IPS-20b (cell line): Measurements from ENCODE around the gene DES.

ENCODE experiments used
- H3K27ac ChIP-seq: one replicate; pipeline ENCODE4 v1.5.1; 2013; ENCODE audit warnings: low read length
- H3K27me3 ChIP-seq: 2 replicates; pipeline ENCODE4 v1.6.1; 2013; ENCODE audit warnings: mild to moderate bottlenecking, low read length, inconsistent platforms; ENCODE audit not compliant: insufficient read depth
- H3K36me3 ChIP-seq: 2 replicates; pipeline ENCODE4 v1.6.1; 2013; ENCODE audit warnings: low read depth, mild to moderate bottlenecking, inconsistent platforms, low read length, moderate library complexity; ENCODE audit not compliant: insufficient read depth
- H3K4me1 ChIP-seq: 2 replicates; pipeline ENCODE4 v1.6.1; 2013; ENCODE audit warnings: mild to moderate bottlenecking, control low read depth, inconsistent platforms, low read length, moderate library complexity; ENCODE audit not compliant: insufficient read depth
- H3K4me3 ChIP-seq: 2 replicates; pipeline ENCODE4 v1.5.1; 2013; ENCODE audit warnings: mild to moderate bottlenecking, low read length, inconsistent platforms
- H3K9ac ChIP-seq: 2 replicates; pipeline ENCODE4 v1.6.1; 2013; ENCODE audit warnings: low read depth, mild to moderate bottlenecking, inconsistent platforms, low read length, moderate library complexity
- H3K9me3 ChIP-seq: 2 replicates; pipeline ENCODE4 v1.6.1; 2013; ENCODE audit warnings: mild to moderate bottlenecking, low read depth, low read length, inconsistent platforms; ENCODE audit not compliant: insufficient read depth

Gene DES

GRCh38 chr2:219465659-219466561 lies 47.7 kb downstream of the DES start:
- H3K9me3 ChIP-seq: no peaks in the 10 kb centered on the region
- no peak overlapping the region for H3K27ac ChIP-seq
- no peaks in the 10 kb centered on the region for H3K27me3 ChIP-seq
- no peak overlapping the region for H3K9ac ChIP-seq
- no peak overlapping the region for H3K4me3 ChIP-seq
- H3K36me3 ChIP-seq: 0 out of 2 replicates have a peak, but pooled peaks cover 10% of the 10 kb centered on the region
- peaks cover 7% of the 10 kb centered on the region for H3K4me1 ChIP-seq

GRCh38 chr2:219466816-219467735 lies 48.9 kb downstream of the DES start:
- Histone ChIP-seq H3K9ac (no peak overlapping the region), H3K27me3 (no peaks in the 10 kb centered on the region), H3K4me1 (no peaks in the 10 kb centered on the region), H3K27ac (no peak overlapping the region), H3K9me3 (no peaks in the 10 kb centered on the region), H3K36me3 (0 out of 2 replicates have a peak, but pooled peaks cover 8% of the 10 kb centered on the region), H3K4me3 (no peak overlapping the region)

- Histone ChIP-seq H3K9ac (no peak overlapping the region), H3K4me1 (no peaks in the 10 kb centered on the region), H3K36me3 (0 out of 2 replicates have a peak, but pooled peaks cover 3% of the 10 kb centered on the region), H3K27ac (no peak overlapping the region), H3K27me3 (no peaks in the 10 kb centered on the region), H3K9me3 (no peaks in the 10 kb centered on the region), H3K4me3 (no peak overlapping the region)
Measured at GRCh38 chr2:219467736-219468075, 49.5 kb downstream of the DES start.

GRCh38 chr2:219468410-219469185 lies 50.4 kb downstream of the DES start:
- Histone ChIP-seq H3K9ac (no peak overlapping the region), H3K27me3 (no peaks in the 10 kb centered on the region), H3K27ac (no peak overlapping the region), H3K4me1 (no peaks in the 10 kb centered on the region), H3K36me3 (no peaks in the 10 kb centered on the region), H3K9me3 (no peaks in the 10 kb centered on the region), H3K4me3 (no peak overlapping the region)

GRCh38 chr2:219469186-219469724 lies 51.1 kb downstream of the DES start:
- H3K27ac ChIP-seq: no peak overlapping the region
- no peaks in the 10 kb centered on the region for H3K27me3 ChIP-seq

GRCh38 chr2:219470429-219470828 lies 52.3 kb downstream of the DES start:
- no peaks in the 10 kb centered on the region for H3K36me3 ChIP-seq

More at GRCh38 chr2:219469186-219469724, 51.1 kb downstream of the DES start:
- Histone ChIP-seq H3K4me3 (no peak overlapping the region), H3K36me3 (no peaks in the 10 kb centered on the region), H3K4me1 (no peaks in the 10 kb centered on the region), H3K9ac (no peak overlapping the region), H3K9me3 (no peaks in the 10 kb centered on the region)

GRCh38 chr2:219471476-219472371 lies 53.5 kb downstream of the DES start:
- Histone ChIP-seq H3K27me3 (no peaks in the 10 kb centered on the region), H3K27ac (no peak overlapping the region), H3K4me1 (peaks cover 4% of the 10 kb centered on the region; the same call in 1 of the 2 replicates), H3K36me3 (no peaks in the 10 kb centered on the region), H3K4me3 (no peak overlapping the region), H3K9me3 (no peaks in the 10 kb centered on the region), H3K9ac (no peak overlapping the region)

More at GRCh38 chr2:219470429-219470828, 52.3 kb downstream of the DES start:
- Histone ChIP-seq H3K4me3 (no peak overlapping the region), H3K27ac (no peak overlapping the region), H3K4me1 (0 out of 2 replicates have a peak, but pooled peaks cover 3% of the 10 kb centered on the region), H3K27me3 (no peaks in the 10 kb centered on the region), H3K9ac (no peak overlapping the region), H3K9me3 (no peaks in the 10 kb centered on the region)

GRCh38 chr2:219472629-219473187 lies 54.5 kb downstream of the DES start:
- no peak overlapping the region for H3K27ac ChIP-seq
- no peak overlapping the region for H3K9ac ChIP-seq
- H3K4me3 ChIP-seq: no peak overlapping the region
- H3K9me3 ChIP-seq: no peaks in the 10 kb centered on the region
- H3K27me3 ChIP-seq: no peaks in the 10 kb centered on the region
- peaks cover 4% of the 10 kb centered on the region; the same call in 1 of the 2 replicates for H3K4me1 ChIP-seq
- no peaks in the 10 kb centered on the region for H3K36me3 ChIP-seq

GRCh38 chr2:219473511-219473910 lies 55.3 kb downstream of the DES start:
- Histone ChIP-seq H3K9me3 (no peaks in the 10 kb centered on the region), H3K36me3 (no peaks in the 10 kb centered on the region), H3K27ac (no peak overlapping the region), H3K4me3 (no peak overlapping the region), H3K4me1 (peaks cover 4% of the 10 kb centered on the region; the same call in 1 of the 2 replicates), H3K27me3 (no peaks in the 10 kb centered on the region), H3K9ac (no peak overlapping the region; the same call in 1 of the 2 replicates)
